Fibroblast of villous mesenchyme (primary cell): ENCODE results near the gene PYGO1. TPM values are rescaled to one million over a fixed set of nuclear protein-coding genes. Genes with fewer than 3 reads are reported as not detected.
"Not testable (repeated sequence)": the region's sequence is repeated elsewhere in the genome, so short reads cannot be mapped to it uniquely, and the experiment has no call there.

Source experiments
- DNase-seq: peaks from one replicate; pipeline ENCODE4 v3.0.0-alpha.2; 2010; ENCODE audit warnings: low read depth
- H3K4me3 ChIP-seq: 2 replicates; pipeline ENCODE4 v1.5.1; 2011; ENCODE audit warnings: low read depth, mild to moderate bottlenecking, low read length
- CTCF ChIP-seq: IDR thresholded peaks from 2 replicates; pipeline ENCODE4 v1.5.1; 2012; ENCODE audit warnings: low read depth, mild to moderate bottlenecking, low read length; ENCODE audit not compliant: insufficient read depth
- total RNA-seq: library from RNA; depleted of rRNA; stranded (reverse); fragments of >200 nt; gene quantifications from 2 replicates; pipeline ENCODE4 v1.2.3, GENCODE V29; 2012

The PYGO1 gene
- total RNA-seq, 1 donor: 12.5 TPM

DNA sequence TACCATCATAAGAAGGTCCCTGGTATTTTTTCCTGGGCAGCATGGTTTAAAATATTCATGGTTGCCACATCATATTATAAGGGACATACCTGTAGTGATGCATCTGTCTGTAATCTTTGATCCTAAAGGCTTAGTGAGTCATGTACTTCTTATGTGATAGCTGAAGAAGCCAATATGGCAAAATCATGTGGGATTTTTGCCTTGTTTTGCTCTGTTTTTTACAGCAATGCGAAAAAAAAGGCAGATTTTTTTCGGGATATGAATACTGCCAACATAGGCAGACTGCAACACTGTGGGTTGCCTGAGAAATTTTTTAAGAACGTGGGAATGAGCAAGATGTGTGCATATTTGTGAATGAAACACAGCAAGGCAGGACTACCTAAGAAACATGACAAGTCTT is 11.3 kb upstream of the PYGO1 start:
- no peak for TF ChIP-seq CTCF
- no peak overlapping the region for H3K4me3 ChIP-seq
- DNase-seq: no peak

- not testable (repeated sequence) for H3K4me3 ChIP-seq, DNase-seq
These were observed 4.9 kb upstream of the PYGO1 start for GRCh38 chr15:55593019-55593418.

DNA sequence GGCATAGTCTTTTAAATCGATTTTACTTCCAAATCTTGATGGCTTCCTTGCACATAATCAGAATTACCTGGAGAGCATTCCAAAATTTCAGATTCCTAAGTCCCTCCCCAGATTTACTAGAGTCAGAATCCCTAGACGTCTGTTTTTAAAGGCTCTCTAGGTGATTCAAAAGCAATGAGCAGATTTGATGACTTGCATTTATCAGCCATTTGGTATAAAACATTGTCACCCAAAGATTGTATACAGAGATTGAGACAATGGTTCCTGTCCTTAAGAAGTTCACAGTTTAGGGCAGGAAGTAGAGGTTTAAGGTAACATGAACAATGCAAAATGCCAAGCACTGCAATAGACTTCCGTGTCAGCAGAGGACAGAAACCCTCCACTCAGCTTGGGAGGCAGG is 2.6 kb upstream of the PYGO1 start:
- H3K4me3 ChIP-seq: no peak overlapping the region
- no peak for TF ChIP-seq CTCF
- no peak for DNase-seq

DNA sequence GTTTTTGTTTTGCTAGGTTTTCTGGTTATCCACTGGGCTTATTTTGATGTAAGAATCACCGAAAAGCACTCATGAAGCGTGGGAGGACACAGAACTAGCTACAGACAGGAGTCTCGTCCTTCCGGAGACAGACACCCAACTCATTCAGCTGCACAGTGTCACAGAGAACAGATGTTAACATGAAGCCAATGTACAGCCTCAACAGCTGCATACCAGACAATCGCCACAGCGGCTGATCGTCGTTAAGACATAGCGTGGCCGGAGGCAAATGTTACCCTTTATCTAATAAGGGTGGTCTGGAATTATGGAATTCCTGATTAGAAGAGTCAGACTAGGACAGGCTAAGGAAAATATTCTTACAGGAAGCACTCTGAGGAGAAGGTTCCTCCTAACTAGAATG is 1.1 kb upstream of the PYGO1 start:
- DNase-seq: peak; percentile 62

GRCh38 chr15:55588815-55589115 is 620 bp upstream of the PYGO1 start:
- no peak for TF ChIP-seq CTCF
- no peak for DNase-seq
- peak overlapping the region; percentile 60 for H3K4me3 ChIP-seq

More for the DNA sequence above, 1.1 kb upstream of the PYGO1 start:
- H3K4me3 ChIP-seq: peak overlapping the region; percentile 60
- no peak for TF ChIP-seq CTCF

GRCh38 chr15:55587321-55588069 is 650 bp downstream of the PYGO1 start:
- peak; percentile 46 for DNase-seq
- H3K4me3 ChIP-seq: peak overlapping the region; percentile 74
- TF ChIP-seq CTCF: no peak

GRCh38 chr15:55586808-55587207 is 1.3 kb downstream of the PYGO1 start:
- DNase-seq: peak; percentile 3
- TF ChIP-seq CTCF: no peak
- peak overlapping the region; percentile 74 for H3K4me3 ChIP-seq
